GM10847 (cell line): Measurements from ENCODE around the gene HCK.

Source experiments
- POLR2A ChIP-seq: IDR thresholded peaks from 2 replicates; pipeline ENCODE4 v1.6.1; 2011; ENCODE audit not compliant: insufficient read length; ENCODE audit errors: extremely low read depth

HCK gene

DNA sequence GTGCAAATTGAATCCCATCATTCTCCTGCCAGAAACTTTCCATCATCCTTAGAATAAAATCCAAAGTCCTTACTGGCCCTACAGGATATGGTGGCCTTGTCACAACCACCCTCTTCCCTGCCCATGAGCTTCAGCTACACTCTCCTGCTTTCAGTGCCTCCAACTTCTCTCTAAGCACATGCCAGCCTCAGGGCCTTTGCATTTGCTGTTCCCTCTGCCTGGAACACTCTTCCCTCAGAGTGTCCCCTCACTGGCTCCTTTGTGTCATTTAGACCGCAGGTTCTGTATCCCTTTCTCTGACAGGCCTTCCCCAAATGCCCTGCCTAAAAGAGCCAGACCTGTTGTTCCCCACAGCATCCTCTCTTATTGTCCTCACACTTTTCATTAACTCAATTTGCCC is 18.2 kb downstream of the HCK start:
- no peak for TF ChIP-seq POLR2A

DNA sequence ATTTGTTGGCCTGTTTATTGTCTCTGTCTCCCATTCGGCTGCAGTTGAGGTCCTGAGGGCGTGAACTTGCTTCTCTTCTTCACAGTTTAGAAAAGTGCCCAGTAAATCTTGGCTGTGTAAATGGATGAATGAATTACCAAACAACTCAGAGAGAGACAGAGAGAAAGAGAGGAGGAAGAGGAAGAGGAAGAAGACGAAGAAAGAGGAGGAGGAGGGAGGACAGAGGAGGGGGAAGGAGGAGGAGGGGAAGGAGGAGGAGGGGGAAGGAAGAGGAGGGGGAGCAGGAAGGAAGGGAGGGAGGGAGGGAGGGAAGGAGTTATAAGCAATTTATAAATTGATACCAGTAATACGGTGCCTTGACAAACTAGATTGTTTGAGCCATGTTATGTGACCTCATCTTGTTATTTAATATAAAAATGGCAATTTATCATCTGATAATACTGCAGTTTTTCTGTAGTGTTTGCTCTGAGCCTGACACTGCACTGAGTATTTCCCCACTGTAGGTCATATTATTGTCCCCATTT is 18.7 kb downstream of the HCK start:
- no peak for TF ChIP-seq POLR2A

DNA sequence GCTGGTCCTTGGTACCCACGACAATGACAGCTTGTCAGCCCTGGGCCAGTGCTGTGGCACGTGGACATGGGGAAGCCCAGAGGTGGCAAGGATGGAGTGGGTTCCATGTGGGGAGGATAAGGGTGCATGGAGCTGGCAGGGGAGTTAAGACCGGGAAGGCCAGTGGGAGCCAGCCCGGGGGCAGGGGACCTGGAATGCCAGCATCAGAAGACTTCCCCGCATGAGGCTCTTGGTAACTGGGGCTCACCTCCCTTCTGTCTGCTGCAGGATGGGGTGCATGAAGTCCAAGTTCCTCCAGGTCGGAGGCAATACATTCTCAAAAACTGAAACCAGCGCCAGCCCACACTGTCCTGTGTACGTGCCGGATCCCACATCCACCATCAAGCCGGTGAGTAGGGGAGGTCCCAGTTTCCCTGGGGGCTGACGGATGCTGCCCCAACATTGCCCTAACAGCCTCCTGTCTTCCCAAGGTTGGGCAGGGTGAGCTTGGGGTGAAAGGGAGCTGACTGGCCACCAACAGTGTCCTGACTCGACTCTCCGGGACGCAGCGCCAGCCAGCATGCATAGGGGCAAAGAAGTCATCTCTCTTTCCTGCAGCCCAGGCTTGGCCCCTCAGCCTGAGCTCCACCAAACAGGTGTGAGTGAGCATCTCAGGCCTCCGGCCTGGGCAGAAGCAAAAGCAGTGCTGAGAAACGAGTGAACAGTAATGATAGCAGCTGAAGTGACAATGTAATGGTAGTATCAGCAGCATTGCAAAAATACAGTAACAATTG is 19.5 kb downstream of the HCK start:
- TF ChIP-seq POLR2A: no peak

DNA sequence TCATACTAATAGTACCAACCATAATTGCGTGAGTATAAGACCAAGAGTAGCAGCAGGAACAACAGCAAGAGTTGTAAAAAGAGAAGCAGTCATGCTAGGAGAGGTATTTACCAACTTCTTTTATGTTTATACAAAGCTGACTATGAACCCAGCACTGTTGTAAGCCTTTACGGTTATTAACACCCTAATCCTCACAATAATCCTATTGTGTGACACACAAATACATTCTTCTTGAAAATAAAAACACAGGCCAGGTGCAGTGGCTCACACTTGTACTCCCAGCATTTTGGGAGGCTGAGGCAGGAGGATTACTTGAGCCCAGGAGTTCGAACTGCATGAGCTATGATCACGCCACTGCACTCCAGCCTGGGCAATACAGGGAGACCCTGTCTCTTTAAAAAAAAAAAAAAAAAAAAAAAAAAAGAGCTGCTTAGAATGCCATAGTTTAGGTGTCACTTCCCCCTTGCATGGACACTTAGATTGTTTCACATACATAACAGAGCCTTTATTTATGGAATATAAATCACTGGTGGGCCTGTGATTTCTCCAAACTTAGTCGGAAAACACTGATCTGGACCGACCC is 20.2 kb downstream of the HCK start:
- TF ChIP-seq POLR2A: no peak

DNA sequence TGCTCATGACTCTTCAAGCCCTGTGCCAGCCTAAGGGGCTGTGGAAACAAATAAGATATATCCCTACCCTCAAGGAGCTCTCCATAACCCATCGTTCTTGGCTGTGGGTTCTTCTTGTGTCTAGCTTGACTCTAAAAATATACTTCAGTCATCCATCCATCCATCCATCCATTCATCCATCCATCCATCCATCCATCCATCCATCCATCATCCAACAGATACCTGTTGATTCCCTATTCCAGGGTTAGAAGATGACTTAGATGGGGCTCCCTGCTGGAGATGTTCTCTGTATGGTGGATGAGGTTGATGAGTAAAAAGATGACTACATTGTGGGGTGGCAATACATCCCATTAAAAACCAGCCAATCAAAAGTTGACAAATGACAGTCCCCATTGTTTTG is 23.5 kb downstream of the HCK start:
- TF ChIP-seq POLR2A: no peak

DNA sequence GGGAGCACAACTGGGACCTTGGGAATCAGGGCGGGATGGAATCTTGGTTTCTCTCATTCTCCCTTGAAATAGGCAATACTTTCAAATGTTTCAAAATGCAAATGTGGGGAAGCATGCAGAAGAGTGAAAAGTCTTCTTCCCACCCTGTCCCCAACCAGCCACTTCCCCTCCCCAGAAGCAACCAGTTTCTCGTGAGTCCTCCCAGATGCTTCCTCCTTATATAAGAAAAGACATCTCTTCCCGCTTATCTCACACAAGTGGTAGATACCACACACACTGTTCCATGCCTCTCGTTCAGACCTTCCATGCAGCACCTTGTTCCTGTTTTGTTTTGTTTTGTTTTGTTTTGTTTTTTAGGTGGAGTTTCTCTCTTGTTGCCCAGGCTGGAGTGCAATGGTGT is 25.1 kb downstream of the HCK start:
- TF ChIP-seq POLR2A: no peak

DNA sequence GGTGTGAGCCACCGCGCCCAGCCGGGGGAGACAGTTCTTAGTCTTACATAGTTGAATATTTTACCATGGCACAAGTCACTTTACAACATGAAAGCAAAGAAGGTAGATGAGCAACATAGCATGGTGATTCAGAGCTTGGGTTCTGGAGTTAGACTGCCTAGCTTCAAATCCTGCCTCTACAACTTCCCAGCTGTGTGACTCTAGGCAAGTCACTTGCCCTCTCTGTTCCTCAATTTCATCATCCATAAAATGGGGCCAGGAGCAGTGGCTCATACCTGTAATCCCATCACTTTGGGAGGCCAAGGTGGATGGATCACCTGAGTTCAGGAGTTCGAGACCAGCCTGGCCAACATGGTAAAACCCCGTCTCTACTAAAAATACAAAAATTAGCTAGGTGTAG is 26.3 kb downstream of the HCK start:
- TF ChIP-seq POLR2A: no peak

DNA sequence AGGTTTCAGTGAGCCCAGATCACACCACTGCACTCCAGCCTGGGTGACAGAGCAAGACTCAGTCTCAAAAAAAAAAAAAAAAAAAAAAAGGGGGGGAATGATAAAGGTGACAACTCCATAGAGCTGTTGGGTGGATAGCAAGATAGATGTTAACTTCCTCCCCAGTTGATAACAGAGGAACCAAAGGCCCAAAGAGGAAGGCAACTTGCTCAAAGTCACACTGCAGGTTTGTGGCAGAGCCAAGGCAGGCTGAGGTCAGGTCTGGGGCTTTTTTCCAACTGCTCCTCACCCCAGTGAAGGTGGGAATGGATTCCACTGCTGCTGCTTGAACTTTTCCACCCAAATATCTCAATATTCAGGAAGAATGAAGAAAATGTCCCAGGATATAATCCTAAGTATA is 26.7 kb downstream of the HCK start:
- TF ChIP-seq POLR2A: no peak

DNA sequence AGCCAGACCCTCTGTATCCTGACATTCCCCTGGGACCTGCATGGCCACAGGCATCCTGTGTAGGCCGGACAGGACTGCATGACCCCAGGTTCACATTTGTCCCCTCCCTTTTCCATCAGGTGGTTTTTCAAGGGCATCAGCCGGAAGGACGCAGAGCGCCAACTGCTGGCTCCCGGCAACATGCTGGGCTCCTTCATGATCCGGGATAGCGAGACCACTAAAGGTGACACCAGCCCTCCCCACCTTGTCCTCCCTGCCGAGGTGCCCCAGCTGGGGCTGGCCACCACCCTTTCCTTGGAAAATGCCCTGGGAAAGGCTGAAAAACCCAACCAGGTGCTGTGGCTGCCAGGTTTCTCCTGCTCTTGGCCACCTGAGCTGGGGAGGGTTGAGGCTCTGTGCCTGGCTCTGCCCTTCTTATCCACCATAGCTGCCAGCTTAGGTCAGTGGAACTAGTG is 27.6 kb downstream of the HCK start:
- TF ChIP-seq POLR2A: no peak

DNA sequence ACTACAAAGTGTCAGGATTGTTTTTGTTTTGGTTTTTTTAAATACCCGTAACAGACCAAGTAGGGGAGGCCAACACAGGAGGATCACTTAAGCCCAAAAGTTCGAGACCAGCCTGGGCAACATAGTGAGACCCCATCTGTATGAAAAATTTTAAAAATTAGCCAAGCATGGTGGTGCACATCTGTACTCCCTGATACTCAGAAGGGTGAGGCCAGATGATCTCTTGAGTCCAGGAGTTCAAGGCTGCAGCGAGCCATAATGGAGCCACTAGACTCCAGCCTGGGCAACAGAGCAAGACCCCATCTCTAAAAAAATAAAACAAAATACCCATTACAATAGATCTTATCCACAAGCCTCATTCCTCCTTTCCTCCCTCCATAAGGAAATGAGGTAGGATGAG is 28.7 kb downstream of the HCK start:
- no peak for TF ChIP-seq POLR2A

DNA sequence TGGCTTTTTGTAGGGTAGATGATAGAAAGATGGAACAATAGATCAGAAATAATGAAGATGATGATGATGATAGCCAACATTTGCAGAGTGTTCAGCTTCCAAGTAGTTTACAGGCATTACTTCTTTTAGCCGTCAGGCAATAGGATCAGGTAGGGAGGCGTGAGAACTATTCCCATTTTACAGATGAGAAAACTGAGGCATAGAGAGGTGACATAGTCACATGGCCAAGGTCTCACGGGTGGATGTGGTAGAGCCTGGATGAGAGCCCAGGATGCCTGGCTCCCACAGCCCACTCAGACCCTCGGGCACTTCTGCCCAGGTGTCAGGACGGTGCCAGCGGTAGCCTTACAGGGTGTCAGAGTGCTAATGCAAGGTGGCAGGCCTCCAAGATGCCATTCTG is 31.4 kb downstream of the HCK start:
- TF ChIP-seq POLR2A: no peak

DNA sequence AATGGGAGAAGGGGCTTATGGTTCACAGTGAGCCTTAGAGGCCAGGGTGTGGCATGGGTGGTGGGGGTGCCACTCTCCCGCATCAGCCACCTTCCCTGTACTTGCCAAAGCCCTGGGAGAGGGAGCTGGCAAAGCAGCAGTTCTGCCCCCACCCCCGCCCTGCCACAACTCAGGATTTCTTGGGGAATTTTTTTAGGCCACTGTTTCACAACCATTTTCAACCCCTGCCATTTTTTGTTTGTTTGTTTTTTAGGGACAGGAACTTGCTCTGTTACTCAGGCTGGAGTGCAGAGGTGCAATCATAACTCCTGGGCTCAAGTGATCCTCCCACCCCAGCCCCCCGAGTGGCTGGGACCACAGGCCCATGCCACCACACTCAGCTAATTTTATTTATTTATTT is 35.0 kb downstream of the HCK start:
- no peak for TF ChIP-seq POLR2A

DNA sequence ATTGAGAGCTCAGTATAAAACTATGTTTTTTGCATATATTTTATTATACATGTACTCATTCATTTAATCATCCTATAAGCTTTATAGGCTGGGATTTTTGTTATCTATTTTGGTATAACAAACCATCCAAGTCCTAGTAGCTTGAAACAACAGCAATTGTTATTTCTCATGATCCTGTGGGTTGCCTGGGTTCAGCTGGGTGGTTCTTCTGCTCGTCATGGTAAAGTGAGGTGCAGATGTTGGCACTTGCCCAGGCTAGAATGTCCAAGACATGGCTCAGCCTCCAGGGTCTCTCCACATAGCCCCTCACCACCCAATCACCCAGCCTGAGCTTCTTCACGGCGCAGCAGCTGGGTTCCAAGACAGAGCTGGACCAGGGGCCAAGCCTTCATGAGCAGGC is 36.7 kb downstream of the HCK start:
- TF ChIP-seq POLR2A: no peak

DNA sequence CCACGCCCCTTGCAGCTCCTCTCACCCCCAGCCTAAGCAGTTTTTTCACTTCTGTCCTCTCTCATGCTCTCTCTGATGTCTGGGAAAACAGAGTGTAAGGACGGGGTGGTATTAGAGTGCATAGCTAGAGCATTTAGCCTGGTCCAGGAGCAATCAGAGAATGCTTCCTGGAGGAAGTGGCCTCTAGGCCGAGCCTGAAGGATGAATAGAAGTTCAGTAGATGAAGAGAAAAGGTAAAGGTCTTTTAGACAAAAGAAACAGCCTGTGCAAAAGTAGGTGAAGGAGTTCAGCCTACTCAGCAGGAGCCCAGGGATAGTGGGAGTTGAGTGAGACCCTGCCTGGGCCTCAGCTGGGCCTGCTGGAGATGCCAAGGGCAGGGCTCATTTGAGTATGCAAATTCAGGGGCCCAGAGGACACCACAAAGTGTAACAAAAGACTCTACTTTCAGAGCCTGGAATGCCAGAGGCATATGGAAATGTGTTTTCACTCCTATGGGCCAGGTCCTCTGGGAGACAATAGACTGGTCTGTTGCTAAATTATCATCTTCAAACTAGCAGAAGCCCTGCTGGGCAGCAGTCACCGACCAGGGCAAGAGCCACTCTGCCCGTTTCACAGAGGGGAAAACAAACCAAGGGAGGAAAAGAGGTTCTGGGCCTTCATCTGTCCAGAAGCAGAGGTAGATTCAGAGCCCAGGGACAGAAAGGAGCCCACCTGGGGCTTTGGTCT is 37.8 kb downstream of the HCK start:
- TF ChIP-seq POLR2A: no peak

DNA sequence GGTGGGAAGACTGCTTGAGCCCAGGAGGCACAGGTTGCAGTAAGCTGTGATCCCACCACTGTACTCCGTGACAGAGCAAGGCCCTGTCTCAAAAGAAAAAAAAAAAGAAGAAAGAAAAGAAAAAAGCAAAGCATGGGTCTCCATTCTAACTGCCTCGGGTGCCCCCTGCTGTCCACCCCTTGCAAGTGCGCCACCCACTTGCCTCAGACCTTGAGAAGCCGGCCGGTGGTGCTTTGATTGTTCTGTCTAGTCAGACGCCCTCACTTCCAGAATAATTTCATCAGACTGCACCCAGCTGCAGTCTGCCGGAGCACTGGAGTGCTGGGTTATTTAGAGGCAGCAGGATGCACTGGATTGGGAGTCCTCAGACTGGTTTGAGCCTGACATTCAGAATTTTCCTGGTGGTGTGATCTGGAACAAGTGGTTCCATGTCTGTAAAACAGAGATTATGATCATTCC is 39.9 kb downstream of the HCK start:
- no peak for TF ChIP-seq POLR2A

DNA sequence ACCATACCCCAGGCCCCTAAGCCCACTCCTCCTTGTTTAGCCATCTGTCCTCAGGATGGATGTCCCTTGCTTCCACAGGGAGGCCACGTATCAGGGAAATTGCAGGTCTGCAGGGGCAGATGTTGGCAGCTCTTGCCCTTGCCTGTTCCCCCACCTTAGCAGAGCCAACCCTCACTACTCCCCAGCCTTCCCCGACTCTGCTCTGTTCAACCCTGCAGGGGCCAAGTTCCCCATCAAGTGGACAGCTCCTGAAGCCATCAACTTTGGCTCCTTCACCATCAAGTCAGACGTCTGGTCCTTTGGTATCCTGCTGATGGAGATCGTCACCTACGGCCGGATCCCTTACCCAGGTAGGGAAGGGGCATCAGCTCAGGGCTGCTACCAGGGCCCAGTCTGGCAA is 46.7 kb downstream of the HCK start:
- TF ChIP-seq POLR2A: no peak
